ENCODE measurements around the gene ZNF3. TPM values are rescaled to one million over a fixed set of nuclear protein-coding genes. Genes with fewer than 3 reads are reported as not detected.

ZNF3 gene
- total and polyA plus RNA-seq, 9 of the 15 experiments (the other 6 are each of a cell fraction or from before 2014, with no cell fraction given) = 30.0 to 64.9 (median 51.5) TPM

DNA sequence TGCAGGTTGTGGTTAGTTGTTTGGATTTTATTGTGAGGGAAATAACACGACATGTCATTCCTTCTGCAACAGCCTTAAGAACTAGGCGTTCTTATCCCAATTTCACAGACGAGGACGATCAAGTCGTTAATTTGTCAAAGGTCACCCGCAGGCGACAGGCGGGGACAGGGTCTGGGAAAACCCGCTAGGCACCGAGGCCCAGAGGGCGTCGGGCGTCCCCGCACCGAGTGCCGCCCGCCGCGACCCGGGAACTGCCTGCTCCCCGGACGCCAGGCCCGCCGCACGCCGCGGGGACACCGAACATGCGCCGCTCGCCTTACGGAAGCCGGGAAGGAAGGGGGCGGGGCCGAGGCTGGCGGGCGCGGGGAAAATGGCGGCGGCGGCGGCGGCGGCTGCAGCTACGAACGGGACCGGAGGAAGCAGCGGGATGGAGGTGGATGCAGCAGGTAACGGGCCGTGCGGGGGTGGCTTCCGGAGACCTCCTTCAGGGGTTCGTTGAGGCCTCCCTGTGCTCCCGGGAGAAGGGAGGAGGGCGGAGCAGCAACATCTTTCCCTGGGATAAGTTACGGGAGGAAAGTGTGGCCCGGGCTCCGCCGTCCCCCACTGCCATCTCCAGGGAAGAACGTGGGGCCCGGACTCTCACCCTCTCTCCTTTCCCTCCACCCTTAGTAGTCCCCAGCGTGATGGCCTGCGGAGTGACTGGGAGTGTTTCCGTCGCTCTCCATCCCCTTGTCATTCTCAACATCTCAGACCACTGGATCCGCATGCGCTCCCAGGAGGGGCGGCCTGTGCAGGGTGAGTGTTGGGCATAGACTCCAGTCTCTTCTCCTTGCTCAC is 7.3 kb upstream of the ZNF3 start, which contains the start of gene COPS6 (continued):
- no peak for TF ChIP-seq ELF2 (CRISPR knock-in tag; IDR thresholded peaks at IDR 0.05)
- no peak for TF ChIP-seq RFX5 (IDR thresholded peaks at IDR 0.05; ENCODE audit: low read depth, low read length)
- no peak for TF ChIP-seq ZFPM2 (CRISPR knock-in tag; IDR thresholded peaks at IDR 0.05)
- no peak for TF ChIP-seq TAL1 (IDR thresholded peaks at IDR 0.05)
- TF ChIP-seq SRSF7 (optimal IDR thresholded peaks at IDR 0.05; ENCODE audit: low read depth, low read length) = no peak
- TF ChIP-seq ZNF511 (CRISPR knock-in tag; IDR thresholded peaks at IDR 0.05) = peak; percentile 100
- no peak for TF ChIP-seq NELFE (IDR thresholded peaks at IDR 0.05; ENCODE audit: insufficient read depth, insufficient read length)
- peak; percentile 99 for TF ChIP-seq NR3C1 (CRISPR knock-in tag; IDR thresholded peaks at IDR 0.05)
- TF ChIP-seq, protein P1, sequence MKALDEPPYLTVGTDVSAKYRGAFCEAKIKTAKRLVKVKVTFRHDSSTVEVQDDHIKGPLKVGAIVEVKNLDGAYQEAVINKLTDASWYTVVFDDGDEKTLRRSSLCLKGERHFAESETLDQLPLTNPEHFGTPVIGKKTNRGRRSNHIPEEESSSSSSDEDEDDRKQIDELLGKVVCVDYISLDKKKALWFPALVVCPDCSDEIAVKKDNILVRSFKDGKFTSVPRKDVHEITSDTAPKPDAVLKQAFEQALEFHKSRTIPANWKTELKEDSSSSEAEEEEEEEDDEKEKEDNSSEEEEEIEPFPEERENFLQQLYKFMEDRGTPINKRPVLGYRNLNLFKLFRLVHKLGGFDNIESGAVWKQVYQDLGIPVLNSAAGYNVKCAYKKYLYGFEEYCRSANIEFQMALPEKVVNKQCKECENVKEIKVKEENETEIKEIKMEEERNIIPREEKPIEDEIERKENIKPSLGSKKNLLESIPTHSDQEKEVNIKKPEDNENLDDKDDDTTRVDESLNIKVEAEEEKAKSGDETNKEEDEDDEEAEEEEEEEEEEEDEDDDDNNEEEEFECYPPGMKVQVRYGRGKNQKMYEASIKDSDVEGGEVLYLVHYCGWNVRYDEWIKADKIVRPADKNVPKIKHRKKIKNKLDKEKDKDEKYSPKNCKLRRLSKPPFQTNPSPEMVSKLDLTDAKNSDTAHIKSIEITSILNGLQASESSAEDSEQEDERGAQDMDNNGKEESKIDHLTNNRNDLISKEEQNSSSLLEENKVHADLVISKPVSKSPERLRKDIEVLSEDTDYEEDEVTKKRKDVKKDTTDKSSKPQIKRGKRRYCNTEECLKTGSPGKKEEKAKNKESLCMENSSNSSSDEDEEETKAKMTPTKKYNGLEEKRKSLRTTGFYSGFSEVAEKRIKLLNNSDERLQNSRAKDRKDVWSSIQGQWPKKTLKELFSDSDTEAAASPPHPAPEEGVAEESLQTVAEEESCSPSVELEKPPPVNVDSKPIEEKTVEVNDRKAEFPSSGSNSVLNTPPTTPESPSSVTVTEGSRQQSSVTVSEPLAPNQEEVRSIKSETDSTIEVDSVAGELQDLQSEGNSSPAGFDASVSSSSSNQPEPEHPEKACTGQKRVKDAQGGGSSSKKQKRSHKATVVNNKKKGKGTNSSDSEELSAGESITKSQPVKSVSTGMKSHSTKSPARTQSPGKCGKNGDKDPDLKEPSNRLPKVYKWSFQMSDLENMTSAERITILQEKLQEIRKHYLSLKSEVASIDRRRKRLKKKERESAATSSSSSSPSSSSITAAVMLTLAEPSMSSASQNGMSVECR (CRISPR knock-in tag; IDR thresholded peaks at IDR 0.05) = peak; percentile 95
- TF ChIP-seq, protein P2, sequence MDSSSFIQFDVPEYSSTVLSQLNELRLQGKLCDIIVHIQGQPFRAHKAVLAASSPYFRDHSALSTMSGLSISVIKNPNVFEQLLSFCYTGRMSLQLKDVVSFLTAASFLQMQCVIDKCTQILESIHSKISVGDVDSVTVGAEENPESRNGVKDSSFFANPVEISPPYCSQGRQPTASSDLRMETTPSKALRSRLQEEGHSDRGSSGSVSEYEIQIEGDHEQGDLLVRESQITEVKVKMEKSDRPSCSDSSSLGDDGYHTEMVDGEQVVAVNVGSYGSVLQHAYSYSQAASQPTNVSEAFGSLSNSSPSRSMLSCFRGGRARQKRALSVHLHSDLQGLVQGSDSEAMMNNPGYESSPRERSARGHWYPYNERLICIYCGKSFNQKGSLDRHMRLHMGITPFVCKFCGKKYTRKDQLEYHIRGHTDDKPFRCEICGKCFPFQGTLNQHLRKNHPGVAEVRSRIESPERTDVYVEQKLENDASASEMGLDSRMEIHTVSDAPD (CRISPR knock-in tag; IDR thresholded peaks at IDR 0.05) = no peak
- peak; percentile 39 for TF ChIP-seq HNRNPLL (IDR thresholded peaks at IDR 0.05; ENCODE audit: low read depth, low read length, poor library complexity, severe bottlenecking)
- TF ChIP-seq, protein P3, sequence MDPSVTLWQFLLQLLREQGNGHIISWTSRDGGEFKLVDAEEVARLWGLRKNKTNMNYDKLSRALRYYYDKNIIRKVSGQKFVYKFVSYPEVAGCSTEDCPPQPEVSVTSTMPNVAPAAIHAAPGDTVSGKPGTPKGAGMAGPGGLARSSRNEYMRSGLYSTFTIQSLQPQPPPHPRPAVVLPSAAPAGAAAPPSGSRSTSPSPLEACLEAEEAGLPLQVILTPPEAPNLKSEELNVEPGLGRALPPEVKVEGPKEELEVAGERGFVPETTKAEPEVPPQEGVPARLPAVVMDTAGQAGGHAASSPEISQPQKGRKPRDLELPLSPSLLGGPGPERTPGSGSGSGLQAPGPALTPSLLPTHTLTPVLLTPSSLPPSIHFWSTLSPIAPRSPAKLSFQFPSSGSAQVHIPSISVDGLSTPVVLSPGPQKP (CRISPR knock-in tag; IDR thresholded peaks at IDR 0.05) = no peak
- TF ChIP-seq PHF21A (IDR thresholded peaks at IDR 0.05; ENCODE audit: borderline replicate concordance, low read depth) = no peak
- no peak; the same call in 1 of the 2 replicates for TF ChIP-seq NCOA1 (IDR thresholded peaks at IDR 0.05; ENCODE audit: low read depth)
- no peak for TF ChIP-seq ZBTB2 (IDR thresholded peaks at IDR 0.05)
- no peak for TF ChIP-seq ZNF324 (CRISPR knock-in tag; IDR thresholded peaks at IDR 0.05)
- TF ChIP-seq, protein P4, sequence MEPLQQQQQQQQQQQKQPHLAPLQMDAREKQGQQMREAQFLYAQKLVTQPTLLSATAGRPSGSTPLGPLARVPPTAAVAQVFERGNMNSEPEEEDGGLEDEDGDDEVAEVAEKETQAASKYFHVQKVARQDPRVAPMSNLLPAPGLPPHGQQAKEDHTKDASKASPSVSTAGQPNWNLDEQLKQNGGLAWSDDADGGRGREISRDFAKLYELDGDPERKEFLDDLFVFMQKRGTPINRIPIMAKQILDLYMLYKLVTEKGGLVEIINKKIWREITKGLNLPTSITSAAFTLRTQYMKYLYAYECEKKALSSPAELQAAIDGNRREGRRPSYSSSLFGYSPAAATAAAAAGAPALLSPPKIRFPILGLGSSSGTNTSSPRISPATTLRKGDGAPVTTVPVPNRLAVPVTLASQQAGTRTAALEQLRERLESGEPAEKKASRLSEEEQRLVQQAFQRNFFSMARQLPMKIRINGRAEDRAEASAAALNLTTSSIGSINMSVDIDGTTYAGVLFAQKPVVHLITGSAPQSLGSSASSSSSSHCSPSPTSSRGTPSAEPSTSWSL (CRISPR knock-in tag; IDR thresholded peaks at IDR 0.05; ENCODE audit: borderline replicate concordance) = no peak
